ENCODE results near the gene EEF2. TPM values are rescaled to one million over a fixed set of nuclear protein-coding genes. Genes with fewer than 3 reads are reported as not detected.
A peak's percentile ranks its signal among the peaks of the same experiment; 100 is the strongest.

EEF2 gene
- total and polyA plus RNA-seq, 4 experiments from 2014 or later = 274 to 2,389 (median 1,518) TPM

- Histone ChIP-seq H3K27ac (ENCODE audit: low read depth, low read length) (no peak overlapping the region), H3K9me3 (ENCODE audit: control insufficient read depth in 1 of 2, low read length in 2 of 2) (no peaks in the 10 kb centered on the region), H3K4me1 (ENCODE audit: insufficient read depth, low read length) (no peaks in the 10 kb centered on the region), H3K36me3 (ENCODE audit: insufficient read depth, low read length) (peaks cover 4% of the 10 kb centered on the region), H3K4me3 (ENCODE audit: low read length in 2 of 2) (no peak overlapping the region), H3K27me3 (ENCODE audit: insufficient read depth, low read length) (no peaks in the 10 kb centered on the region)
- no peaks in the 10 kb centered on the region for H3K9me3 Mint-ChIP-seq
- H3K27ac Mint-ChIP-seq = no peak overlapping the region
- ChIA-PET POLR2A (ENCODE audit: partially characterized antibody) (no interaction called here), CTCF (ENCODE audit: partially characterized antibody) (no interaction called here)
- peaks cover 0 to 11% of the 10 kb centered on the region in 2 donors for H3K36me3 Mint-ChIP-seq
- DNase-seq = no peak
- intact Hi-C loops (cut with micrococcal nuclease) = no loop called here
- H3K4me3 Mint-ChIP-seq = no peak overlapping the region
- no peaks in the 10 kb centered on the region for H3K27me3 Mint-ChIP-seq
- H3K4me1 Mint-ChIP-seq = no peaks in the 10 kb centered on the region
Observed at GRCh38 chr19:4030552-4030951, 45.3 kb upstream of the EEF2 start.

- Histone ChIP-seq H3K9me3 (ENCODE audit: control insufficient read depth in 1 of 2, low read length in 2 of 2) (no peaks in the 10 kb centered on the region), H3K27me3 (ENCODE audit: insufficient read depth, low read length) (no peaks in the 10 kb centered on the region), H3K4me1 (ENCODE audit: insufficient read depth, low read length) (no peaks in the 10 kb centered on the region), H3K36me3 (ENCODE audit: insufficient read depth, low read length) (peaks cover 6% of the 10 kb centered on the region), H3K27ac (ENCODE audit: low read depth, low read length) (no peak overlapping the region), H3K4me3 (ENCODE audit: low read length in 2 of 2) (no peak overlapping the region)
- ChIA-PET POLR2A (ENCODE audit: partially characterized antibody) (interaction anchor here (1.3 kb wide), 1 partner anchor 19 kb away, joined by 4 read pairs; no protein-coding TSS in a partner anchor), CTCF (ENCODE audit: partially characterized antibody) (no interaction called here)
- no peak for DNase-seq
- Mint-ChIP-seq H3K4me3 (no peak overlapping the region), H3K36me3 (peaks cover 0 to 13% of the 10 kb centered on the region in 2 donors), H3K9me3 (no peaks in the 10 kb centered on the region), H3K27ac (peak overlapping the region in 1 of 7 donors; percentile 23), H3K4me1 (no peaks in the 10 kb centered on the region), H3K27me3 (no peaks in the 10 kb centered on the region)
- intact Hi-C loops (cut with micrococcal nuclease) = no loop called here
Observed at GRCh38 chr19:4029247-4029614, 44.0 kb upstream of the EEF2 start.

GRCh38 chr19:4028334-4029246 is 43.3 kb upstream of the EEF2 start:
- H3K9me3 Mint-ChIP-seq = no peaks in the 10 kb centered on the region
- Histone ChIP-seq H3K4me1 (ENCODE audit: insufficient read depth, low read length) (no peaks in the 10 kb centered on the region), H3K27ac (ENCODE audit: low read depth, low read length) (no peak overlapping the region), H3K36me3 (ENCODE audit: insufficient read depth, low read length) (peaks cover 5% of the 10 kb centered on the region), H3K9me3 (ENCODE audit: control insufficient read depth in 1 of 2, low read length in 2 of 2) (no peaks in the 10 kb centered on the region), H3K27me3 (ENCODE audit: insufficient read depth, low read length) (no peaks in the 10 kb centered on the region), H3K4me3 (ENCODE audit: low read length in 2 of 2) (no peak overlapping the region)
- no peaks in the 10 kb centered on the region for H3K4me1 Mint-ChIP-seq
- H3K27me3 Mint-ChIP-seq = no peaks in the 10 kb centered on the region
- peak overlapping the region in 1 of 7 donors; percentile 23 for H3K27ac Mint-ChIP-seq
- H3K36me3 Mint-ChIP-seq = peaks cover 0 to 14% of the 10 kb centered on the region in 2 donors
- no peak overlapping the region for H3K4me3 Mint-ChIP-seq
- intact Hi-C loops (cut with micrococcal nuclease) = no loop called here
- ChIA-PET POLR2A (ENCODE audit: partially characterized antibody) (interaction anchor here (1.3 kb wide), 1 partner anchor 19 kb away, joined by 4 read pairs; no protein-coding TSS in a partner anchor), CTCF (ENCODE audit: partially characterized antibody) (no interaction called here)
- DNase-seq = peak in 1 of 5 donors; percentile 9

GRCh38 chr19:4027146-4027545 is 41.9 kb upstream of the EEF2 start:
- no peak for DNase-seq
- no peaks in the 10 kb centered on the region for H3K4me1 ChIP-seq (ENCODE audit: insufficient read depth, low read length)
- peaks cover 4% of the 10 kb centered on the region for H3K36me3 ChIP-seq (ENCODE audit: insufficient read depth, low read length)
- no peak overlapping the region for H3K4me3 ChIP-seq (ENCODE audit: low read length in 2 of 2)
- H3K9me3 ChIP-seq (ENCODE audit: control insufficient read depth in 1 of 2, low read length in 2 of 2) = no peaks in the 10 kb centered on the region
- Mint-ChIP-seq H3K4me3 (no peak overlapping the region), H3K27me3 (no peaks in the 10 kb centered on the region), H3K9me3 (peaks cover 0 to under 1% (median 0%) of the 10 kb centered on the region in 8 donors), H3K27ac (no peak overlapping the region), H3K4me1 (peaks cover 0 to under 1% (median 0%) of the 10 kb centered on the region in 4 donors), H3K36me3 (peaks cover 1 to 17% of the 10 kb centered on the region in 2 donors)
- H3K27ac ChIP-seq (ENCODE audit: low read depth, low read length) = no peak overlapping the region
- no peaks in the 10 kb centered on the region for H3K27me3 ChIP-seq (ENCODE audit: insufficient read depth, low read length)
- CTCF ChIA-PET (ENCODE audit: partially characterized antibody) = no interaction called here
- POLR2A ChIA-PET (ENCODE audit: partially characterized antibody) = interaction anchor here (1.0 kb wide), 1 partner anchor 58 kb away, joined by 3 read pairs; no protein-coding TSS in a partner anchor
- intact Hi-C loops (cut with micrococcal nuclease) = no loop called here

- Histone ChIP-seq H3K27me3 (ENCODE audit: insufficient read depth, low read length) (no peaks in the 10 kb centered on the region), H3K9me3 (ENCODE audit: control insufficient read depth in 1 of 2, low read length in 2 of 2) (no peaks in the 10 kb centered on the region), H3K36me3 (ENCODE audit: insufficient read depth, low read length) (peaks cover 4% of the 10 kb centered on the region), H3K4me1 (ENCODE audit: insufficient read depth, low read length) (no peaks in the 10 kb centered on the region), H3K27ac (ENCODE audit: low read depth, low read length) (no peak overlapping the region), H3K4me3 (ENCODE audit: low read length in 2 of 2) (no peak overlapping the region)
- Mint-ChIP-seq H3K4me1 (peaks cover 0 to 4% (median 1%) of the 10 kb centered on the region in 4 donors), H3K4me3 (no peak overlapping the region), H3K36me3 (peaks cover 16 to 25% of the 10 kb centered on the region in 2 donors), H3K9me3 (peaks cover 0 to 4% (median 0%) of the 10 kb centered on the region in 8 donors), H3K27me3 (no peaks in the 10 kb centered on the region), H3K27ac (no peak overlapping the region)
- ChIA-PET POLR2A (ENCODE audit: partially characterized antibody) (interaction anchor here (0.6 to 0.7 kb wide), 2 partner anchors 166 to 193 kb away, joined by 3 read pairs; no protein-coding TSS in a partner anchor), CTCF (ENCODE audit: partially characterized antibody) (no interaction called here)
- intact Hi-C loops (cut with micrococcal nuclease) = no loop called here
- DNase-seq = no peak
Observed at GRCh38 chr19:4025317-4025716, 40.1 kb upstream of the EEF2 start.

- Mint-ChIP-seq H3K36me3 (peaks cover 18 to 27% of the 10 kb centered on the region in 2 donors), H3K27ac (peak overlapping the region in 1 of 7 donors; percentile 29), H3K4me1 (peaks cover 0 to 7% (median 3%) of the 10 kb centered on the region in 4 donors), H3K4me3 (no peak overlapping the region), H3K27me3 (no peaks in the 10 kb centered on the region), H3K9me3 (peaks cover 0 to 4% (median 0%) of the 10 kb centered on the region in 8 donors)
- Histone ChIP-seq H3K4me3 (ENCODE audit: low read length in 2 of 2) (no peak overlapping the region), H3K4me1 (ENCODE audit: insufficient read depth, low read length) (no peaks in the 10 kb centered on the region), H3K36me3 (ENCODE audit: insufficient read depth, low read length) (peaks cover 4% of the 10 kb centered on the region), H3K9me3 (ENCODE audit: control insufficient read depth in 1 of 2, low read length in 2 of 2) (no peaks in the 10 kb centered on the region), H3K27ac (ENCODE audit: low read depth, low read length) (no peak overlapping the region), H3K27me3 (ENCODE audit: insufficient read depth, low read length) (no peaks in the 10 kb centered on the region)
- no peak for DNase-seq
- CTCF ChIA-PET (ENCODE audit: partially characterized antibody) = no interaction called here
- intact Hi-C loops (cut with micrococcal nuclease) = no loop called here
- POLR2A ChIA-PET (ENCODE audit: partially characterized antibody) = no interaction called here
Observed at GRCh38 chr19:4023600-4024398, 38.5 kb upstream of the EEF2 start.

- Histone ChIP-seq H3K36me3 (ENCODE audit: insufficient read depth, low read length) (peaks cover 4% of the 10 kb centered on the region), H3K27ac (ENCODE audit: low read depth, low read length) (no peak overlapping the region), H3K4me1 (ENCODE audit: insufficient read depth, low read length) (peaks cover 4% of the 10 kb centered on the region), H3K27me3 (ENCODE audit: insufficient read depth, low read length) (no peaks in the 10 kb centered on the region), H3K9me3 (ENCODE audit: control insufficient read depth in 1 of 2, low read length in 2 of 2) (no peaks in the 10 kb centered on the region), H3K4me3 (ENCODE audit: low read length in 2 of 2) (no peak overlapping the region)
- CTCF ChIA-PET (ENCODE audit: partially characterized antibody) = no interaction called here
- intact Hi-C loops (cut with micrococcal nuclease) = no loop called here
- H3K36me3 Mint-ChIP-seq = peaks cover 18 to 28% of the 10 kb centered on the region in 2 donors
- H3K9me3 Mint-ChIP-seq = peaks cover 0 to 4% (median 0%) of the 10 kb centered on the region in 8 donors
- H3K27ac Mint-ChIP-seq = no peak overlapping the region
- H3K4me1 Mint-ChIP-seq = peaks cover 4 to 18% (median 6%) of the 10 kb centered on the region in 4 donors
- POLR2A ChIA-PET (ENCODE audit: partially characterized antibody) = no interaction called here
- H3K4me3 Mint-ChIP-seq = no peak overlapping the region
- DNase-seq = no peak
- no peaks in the 10 kb centered on the region for H3K27me3 Mint-ChIP-seq
Observed at GRCh38 chr19:4019578-4019977, 34.3 kb upstream of the EEF2 start.
